Astrocyte (in vitro differentiated cells and primary cell): ENCODE results near the gene ANKS1A. TPM values are rescaled to one million over a fixed set of nuclear protein-coding genes. Genes with fewer than 3 reads are reported as not detected.
A peak's percentile ranks its signal among the peaks of the same experiment; 100 is the strongest.

Source experiments
- DNase-seq: peaks from one replicate; pipeline ENCODE4 v3.0.0-alpha.2; 2010; ENCODE audit warnings: low read depth
- FAIRE-seq: peaks from 2 replicates; lab custom pipeline; 2011; peaks lifted over from hg19 to GRCh38; lab: Jason Lieb, UNC
- H2AFZ ChIP-seq: 2 replicates; pipeline ENCODE4 v1.6.0; 2012; ENCODE audit warnings: low read depth, low read length, inconsistent platforms
- H3K27ac ChIP-seq: 2 replicates; pipeline ENCODE4 v1.5.1; 2011; ENCODE audit warnings: low read depth, low read length, inconsistent platforms
- H3K27me3 ChIP-seq: 2 replicates; pipeline ENCODE4 v1.6.0; 2011; ENCODE audit warnings: low read length, inconsistent platforms; ENCODE audit not compliant: insufficient read depth
- H3K36me3 ChIP-seq: 2 replicates; pipeline ENCODE4 v1.5.1; 2011; ENCODE audit warnings: low read length, inconsistent platforms; ENCODE audit not compliant: insufficient read depth
- H3K4me1 ChIP-seq: 2 replicates; pipeline ENCODE4 v1.5.1; 2011; ENCODE audit warnings: low read length, inconsistent platforms; ENCODE audit not compliant: insufficient read depth
- H3K4me2 ChIP-seq: 2 replicates; pipeline ENCODE4 v1.6.0; 2012; ENCODE audit warnings: low read length, inconsistent platforms
- H3K4me3 ChIP-seq: 2 replicates; pipeline ENCODE4 v1.5.1; 2011; ENCODE audit warnings: low read depth, mild to moderate bottlenecking, low read length, inconsistent platforms; ENCODE audit not compliant: insufficient read depth
- H3K79me2 ChIP-seq: 2 replicates; pipeline ENCODE4 v1.6.0; 2012; ENCODE audit warnings: mild to moderate bottlenecking, low read length, inconsistent platforms; ENCODE audit not compliant: insufficient read depth
- H3K9ac ChIP-seq: 2 replicates; pipeline ENCODE4 v1.6.0; 2012; ENCODE audit warnings: mild to moderate bottlenecking, low read length, inconsistent platforms
- H3K9me3 ChIP-seq: 2 replicates; pipeline ENCODE4 v1.5.1; 2012; ENCODE audit warnings: low read depth, mild to moderate bottlenecking, low read length, inconsistent platforms; ENCODE audit not compliant: insufficient read depth
- H4K20me1 ChIP-seq: 2 replicates; pipeline ENCODE4 v1.6.0; 2012; ENCODE audit warnings: low read length, inconsistent platforms; ENCODE audit not compliant: insufficient read depth
- H3K27ac Mint-ChIP-seq: one replicate; pipeline ENCODE4 v1.8.0; 2021; ENCODE audit warnings: mild to moderate bottlenecking, mixed read lengths; ENCODE audit not compliant: unreplicated experiment
- H3K27me3 Mint-ChIP-seq: one replicate; pipeline ENCODE4 v1.8.0; 2021; ENCODE audit warnings: low read depth, mixed read lengths; ENCODE audit not compliant: unreplicated experiment
- H3K36me3 Mint-ChIP-seq: one replicate; pipeline ENCODE4 v1.8.0; 2021; ENCODE audit warnings: low read depth, mixed read lengths; ENCODE audit not compliant: unreplicated experiment
- H3K4me1 Mint-ChIP-seq: one replicate; pipeline ENCODE4 v1.8.0; 2021; ENCODE audit warnings: low read depth, mixed read lengths; ENCODE audit not compliant: unreplicated experiment
- H3K4me3 Mint-ChIP-seq: one replicate; pipeline ENCODE4 v1.8.0; 2021; ENCODE audit warnings: mild to moderate bottlenecking, moderate library complexity, mixed read lengths; ENCODE audit not compliant: unreplicated experiment
- H3K9me3 Mint-ChIP-seq: one replicate; pipeline ENCODE4 v1.8.0; 2021; ENCODE audit warnings: mild to moderate bottlenecking, mixed read lengths; ENCODE audit not compliant: unreplicated experiment
- EZH2 ChIP-seq: IDR thresholded peaks from 2 replicates; pipeline ENCODE4 v1.6.1; 2012; ENCODE audit warnings: mild to moderate bottlenecking, low read length, inconsistent platforms; ENCODE audit not compliant: insufficient read depth
- total RNA-seq: library from RNA; stranded (reverse); gene quantifications from 2 replicates; pipeline ENCODE4 v1.2.1, GENCODE V29; 2021
- TF ChIP-seq, protein P1 (sequence below): IDR thresholded peaks from 2 replicates; pipeline ENCODE4 v1.5.1; 2011; ENCODE audit warnings: low read depth, mild to moderate bottlenecking, inconsistent platforms, low read length, moderate library complexity; ENCODE audit not compliant: insufficient read depth

The ANKS1A gene
- total RNA-seq, 1 donor from 2014 or later = 18.0 TPM

DNA sequence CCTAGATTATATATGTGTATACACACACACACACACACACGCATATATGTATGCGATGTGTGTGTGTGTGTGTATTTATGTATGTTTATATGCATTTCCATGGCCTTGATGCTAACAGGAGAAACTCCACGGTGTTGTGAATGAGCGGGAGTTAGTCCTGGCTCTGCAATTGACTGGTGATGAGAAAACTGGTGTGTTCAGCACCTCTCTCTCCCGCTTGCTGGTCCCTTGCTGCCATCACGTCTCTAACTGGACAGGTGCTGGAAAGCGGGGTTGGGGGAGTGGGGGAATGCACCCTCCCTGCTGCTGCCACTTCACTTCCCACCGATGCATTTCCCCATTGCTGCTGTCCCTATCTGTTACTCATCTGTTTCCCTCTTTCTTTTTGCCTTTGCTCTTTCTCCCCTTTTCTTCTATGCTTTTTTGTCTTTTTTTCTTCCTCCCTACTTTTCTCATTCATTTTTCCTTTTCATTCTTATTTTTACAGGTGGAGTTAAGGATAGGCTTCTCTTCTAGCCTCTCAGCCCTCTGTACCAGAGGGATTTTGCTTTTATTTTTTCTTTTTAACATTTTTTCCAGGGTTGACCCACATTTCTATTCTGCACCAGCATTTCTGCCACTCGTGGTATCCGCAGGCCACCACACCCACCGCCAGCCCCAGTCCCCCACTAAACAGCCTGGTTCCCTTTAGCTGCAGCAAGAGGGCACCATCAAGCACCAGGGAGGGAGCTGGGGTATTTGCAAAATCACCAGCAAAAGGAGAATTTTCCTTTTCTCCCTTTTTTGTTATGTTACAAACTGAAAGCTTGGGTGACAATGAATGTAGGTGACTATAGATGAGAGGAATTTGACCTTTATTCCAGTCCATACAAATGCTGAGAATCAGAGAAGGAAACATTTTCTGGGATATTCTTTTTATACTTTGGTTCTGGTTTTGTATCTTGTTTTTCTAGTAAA is 136.5 kb downstream of the ANKS1A start:
- no peak for DNase-seq
- Histone ChIP-seq H3K9ac (no peak overlapping the region), H3K36me3 (no peaks in the 10 kb centered on the region), H3K79me2 (no peaks in the 10 kb centered on the region), H3K27ac (peak overlapping the region; percentile 34), H3K9me3 (no peaks in the 10 kb centered on the region), H3K4me1 (peaks cover 27% of the 10 kb centered on the region), H3K4me3 (no peak overlapping the region), H4K20me1 (no peaks in the 10 kb centered on the region), H3K4me2 (peak overlapping the region; percentile 52), H3K27me3 (no peaks in the 10 kb centered on the region), H2AFZ (no peak overlapping the region)
- FAIRE-seq = no peak
- TF ChIP-seq, protein P1, sequence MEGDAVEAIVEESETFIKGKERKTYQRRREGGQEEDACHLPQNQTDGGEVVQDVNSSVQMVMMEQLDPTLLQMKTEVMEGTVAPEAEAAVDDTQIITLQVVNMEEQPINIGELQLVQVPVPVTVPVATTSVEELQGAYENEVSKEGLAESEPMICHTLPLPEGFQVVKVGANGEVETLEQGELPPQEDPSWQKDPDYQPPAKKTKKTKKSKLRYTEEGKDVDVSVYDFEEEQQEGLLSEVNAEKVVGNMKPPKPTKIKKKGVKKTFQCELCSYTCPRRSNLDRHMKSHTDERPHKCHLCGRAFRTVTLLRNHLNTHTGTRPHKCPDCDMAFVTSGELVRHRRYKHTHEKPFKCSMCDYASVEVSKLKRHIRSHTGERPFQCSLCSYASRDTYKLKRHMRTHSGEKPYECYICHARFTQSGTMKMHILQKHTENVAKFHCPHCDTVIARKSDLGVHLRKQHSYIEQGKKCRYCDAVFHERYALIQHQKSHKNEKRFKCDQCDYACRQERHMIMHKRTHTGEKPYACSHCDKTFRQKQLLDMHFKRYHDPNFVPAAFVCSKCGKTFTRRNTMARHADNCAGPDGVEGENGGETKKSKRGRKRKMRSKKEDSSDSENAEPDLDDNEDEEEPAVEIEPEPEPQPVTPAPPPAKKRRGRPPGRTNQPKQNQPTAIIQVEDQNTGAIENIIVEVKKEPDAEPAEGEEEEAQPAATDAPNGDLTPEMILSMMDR = peak; percentile 5
- TF ChIP-seq EZH2 = no peak
- peaks cover 9% of the 10 kb centered on the region for H3K36me3 Mint-ChIP-seq
- peaks cover 25% of the 10 kb centered on the region for H3K4me1 Mint-ChIP-seq
- H3K9me3 Mint-ChIP-seq = no peaks in the 10 kb centered on the region
- peak overlapping the region; percentile 93 for H3K27ac Mint-ChIP-seq
- no peak overlapping the region for H3K4me3 Mint-ChIP-seq
- H3K27me3 Mint-ChIP-seq = no peaks in the 10 kb centered on the region

DNA sequence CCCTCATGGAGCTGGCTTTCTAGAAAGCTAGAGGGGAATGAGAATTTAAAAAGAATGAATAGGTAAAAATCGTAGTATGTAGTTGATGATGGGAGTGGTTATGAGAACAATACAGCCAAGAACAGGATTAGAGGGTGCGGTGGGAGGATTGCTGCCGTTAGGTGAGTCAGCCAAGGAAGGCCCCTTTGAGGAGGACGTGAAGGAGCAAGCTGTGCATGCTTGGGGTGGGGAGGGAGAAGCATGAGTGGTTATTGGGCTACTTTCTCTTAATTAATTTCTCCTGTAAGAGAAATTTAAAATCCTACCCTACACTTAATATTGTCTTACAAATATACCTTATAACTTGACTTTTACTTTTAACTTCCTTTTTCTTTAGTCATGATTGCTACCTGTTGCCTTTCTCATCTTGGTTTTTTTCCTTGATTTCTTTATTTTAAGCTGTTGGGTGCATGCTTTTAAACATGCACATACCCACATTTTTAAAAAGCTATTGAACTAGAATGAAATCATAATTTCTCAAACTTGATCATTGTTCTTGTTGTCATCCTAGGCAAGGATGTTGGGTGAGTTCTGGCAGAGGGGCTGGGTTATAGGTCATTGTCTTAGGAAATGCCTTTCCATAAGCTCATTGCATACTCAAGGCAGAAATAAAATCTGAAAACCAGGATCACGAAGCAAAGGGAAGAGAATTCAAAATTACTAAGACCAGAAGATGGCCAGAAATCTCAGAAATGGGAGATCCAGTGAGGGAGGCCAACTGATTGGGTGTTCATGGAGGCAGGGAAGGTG is 137.6 kb downstream of the ANKS1A start:
- no peak for FAIRE-seq
- H3K4me1 ChIP-seq = peaks cover 27% of the 10 kb centered on the region
- no peak overlapping the region for H3K4me3 Mint-ChIP-seq
- H3K36me3 Mint-ChIP-seq = peaks cover 12% of the 10 kb centered on the region
- H3K27me3 ChIP-seq = no peaks in the 10 kb centered on the region
- no peaks in the 10 kb centered on the region for H3K9me3 ChIP-seq
- H3K79me2 ChIP-seq = no peaks in the 10 kb centered on the region
- H3K9me3 Mint-ChIP-seq = no peaks in the 10 kb centered on the region
- no peak overlapping the region for H3K4me3 ChIP-seq
- no peaks in the 10 kb centered on the region for H3K36me3 ChIP-seq
- no peak overlapping the region for H2AFZ ChIP-seq
- H3K27ac Mint-ChIP-seq = no peak overlapping the region
- H4K20me1 ChIP-seq = no peaks in the 10 kb centered on the region
- DNase-seq = peak; percentile 50
- H3K9ac ChIP-seq = no peak overlapping the region
- TF ChIP-seq EZH2 = no peak
- TF ChIP-seq, protein P1 = no peak
- H3K27ac ChIP-seq = no peak overlapping the region
- H3K27me3 Mint-ChIP-seq = no peaks in the 10 kb centered on the region
- H3K4me2 ChIP-seq = peak overlapping the region; percentile 52
- peaks cover 28% of the 10 kb centered on the region for H3K4me1 Mint-ChIP-seq
